Gastroesophageal sphincter (tissue), 4 donors: Measurements from ENCODE around the gene CLCA1. TPM values are rescaled to one million over a fixed set of nuclear protein-coding genes. Genes with fewer than 3 reads are reported as not detected.

Experiments used
- ATAC-seq: fragments of 150-250 bp; one replicate; pipeline ENCODE4 v1.9.1; 2016; ENCODE audit warnings: mild to moderate bottlenecking, moderate library complexity
- H3K27ac ChIP-seq, 4 donors: fragments of 200-600 bp; sonication (generic) in 3 of 4; 1 replicate in 3 of 4; 2 replicates in 1 of 4; pipeline ENCODE4 v1.5.1; 2016 to 2019
- H3K27me3 ChIP-seq: fragments of 200-600 bp; sonication (generic); one replicate; pipeline ENCODE4 v1.5.1; 2019
- H3K36me3 ChIP-seq, 2 donors: fragments of 200-600 bp; sonication (generic); one replicate each; pipeline ENCODE4 v1.5.1; 2019; ENCODE audit warnings: control low read depth in 1 of 2
- H3K4me1 ChIP-seq, 3 donors: fragments of 200-600 bp; sonication (generic); 1 replicate in 2 of 3; 2 replicates in 1 of 3; pipeline ENCODE4 v1.5.1; 2016 to 2019; ENCODE audit warnings: control low read depth in 2 of 3
- H3K4me3 ChIP-seq, 2 donors: fragments of 200-600 bp; sonication (generic); one replicate each; pipeline ENCODE4 v1.5.1; 2019; ENCODE audit warnings: mild to moderate bottlenecking in 1 of 2, moderate library complexity in 1 of 2
- H3K9me3 ChIP-seq, 3 donors: fragments of 200-600 bp; sonication (generic); one replicate each; pipeline ENCODE4 v1.5.1; 2017 to 2019; ENCODE audit warnings: control low read depth in 2 of 3
- EP300 ChIP-seq: sonication (generic); formaldehyde crosslinking; IDR thresholded peaks from one replicate; pipeline ENCODE4 v1.6.1; 2017; ENCODE audit warnings: antibody characterized with exemption, mild to moderate bottlenecking
- POLR2A ChIP-seq, 2 donors: fragments of 450-650 bp; IDR thresholded peaks; one replicate each; pipeline ENCODE4 v1.6.1; 2017; ENCODE audit warnings: antibody characterized with exemption in 2 of 2, mild to moderate bottlenecking in 2 of 2, moderate library complexity in 1 of 2
- POLR2AphosphoS5 ChIP-seq: sonication (generic); formaldehyde crosslinking; IDR thresholded peaks from one replicate; pipeline ENCODE4 v1.6.1; 2017; ENCODE audit warnings: antibody characterized with exemption
- WGBS, 2 donors: methylation state at CpG; one replicate each; pipeline ENCODE4 v1.1.5; 2018; ENCODE audit warnings: low coverage in 1 of 2; 5-methylcytosine and 5-hydroxymethylcytosine counted together
- total RNA-seq, 4 donors: library from RNA; depleted of rRNA; stranded (reverse); fragments of >200 nt; gene quantifications; one replicate each; pipeline ENCODE4 v1.1.0, GENCODE V29; 2016
- TF ChIP-seq, protein P1 (sequence below), 4 experiments: fragments of 200-600 bp in 2 of 4; fragments of 450-650 bp in 2 of 4; sonication (generic) in 1 of 4; IDR thresholded peaks; one replicate each; pipeline ENCODE4 v1.5.1; 2017 to 2019; ENCODE audit warnings: antibody characterized with exemption in 4 of 4, mild to moderate bottlenecking in 2 of 4, moderate library complexity in 2 of 4

CLCA1 gene
- total RNA-seq, 4 donors from 2014 or later = not detected

DNA sequence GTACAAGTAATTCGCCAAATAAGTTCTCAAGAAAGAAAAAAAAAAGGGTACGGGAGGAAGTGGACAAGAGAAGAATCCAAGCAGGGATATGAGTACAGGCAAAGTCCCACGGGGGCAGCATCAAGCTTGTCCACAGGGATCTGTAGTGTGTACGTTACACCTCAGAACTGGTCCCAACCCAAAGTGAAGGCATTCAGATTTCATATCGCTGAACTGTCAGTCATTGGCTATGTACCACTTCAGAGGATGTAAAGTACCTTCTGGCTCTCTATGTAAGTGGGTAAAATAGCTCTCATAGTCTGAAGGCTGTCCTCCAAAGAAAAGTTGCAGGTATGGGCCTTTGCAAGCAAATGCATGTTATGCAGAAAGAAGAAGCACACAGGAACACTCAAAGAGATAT lies 70.0 kb downstream of the CLCA1 start:
- 63 to 71% methylated on average over 5 of the region's 5 CpGs for WGBS, 2 donors
- Histone ChIP-seq H3K4me3 (no peak overlapping the region), H3K27ac (no peak overlapping the region), H3K9me3 (no peaks in the 10 kb centered on the region), H3K27me3 (no peaks in the 10 kb centered on the region), H3K4me1 (no peaks in the 10 kb centered on the region), H3K36me3 (no peaks in the 10 kb centered on the region)
- TF ChIP-seq, protein P1, sequence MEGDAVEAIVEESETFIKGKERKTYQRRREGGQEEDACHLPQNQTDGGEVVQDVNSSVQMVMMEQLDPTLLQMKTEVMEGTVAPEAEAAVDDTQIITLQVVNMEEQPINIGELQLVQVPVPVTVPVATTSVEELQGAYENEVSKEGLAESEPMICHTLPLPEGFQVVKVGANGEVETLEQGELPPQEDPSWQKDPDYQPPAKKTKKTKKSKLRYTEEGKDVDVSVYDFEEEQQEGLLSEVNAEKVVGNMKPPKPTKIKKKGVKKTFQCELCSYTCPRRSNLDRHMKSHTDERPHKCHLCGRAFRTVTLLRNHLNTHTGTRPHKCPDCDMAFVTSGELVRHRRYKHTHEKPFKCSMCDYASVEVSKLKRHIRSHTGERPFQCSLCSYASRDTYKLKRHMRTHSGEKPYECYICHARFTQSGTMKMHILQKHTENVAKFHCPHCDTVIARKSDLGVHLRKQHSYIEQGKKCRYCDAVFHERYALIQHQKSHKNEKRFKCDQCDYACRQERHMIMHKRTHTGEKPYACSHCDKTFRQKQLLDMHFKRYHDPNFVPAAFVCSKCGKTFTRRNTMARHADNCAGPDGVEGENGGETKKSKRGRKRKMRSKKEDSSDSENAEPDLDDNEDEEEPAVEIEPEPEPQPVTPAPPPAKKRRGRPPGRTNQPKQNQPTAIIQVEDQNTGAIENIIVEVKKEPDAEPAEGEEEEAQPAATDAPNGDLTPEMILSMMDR (IDR thresholded peaks at IDR 0.05) = no peak
- TF ChIP-seq POLR2A (IDR thresholded peaks at IDR 0.05) = no peak
- TF ChIP-seq POLR2AphosphoS5 = no peak
- TF ChIP-seq EP300 = no peak
- no peak for ATAC-seq

DNA sequence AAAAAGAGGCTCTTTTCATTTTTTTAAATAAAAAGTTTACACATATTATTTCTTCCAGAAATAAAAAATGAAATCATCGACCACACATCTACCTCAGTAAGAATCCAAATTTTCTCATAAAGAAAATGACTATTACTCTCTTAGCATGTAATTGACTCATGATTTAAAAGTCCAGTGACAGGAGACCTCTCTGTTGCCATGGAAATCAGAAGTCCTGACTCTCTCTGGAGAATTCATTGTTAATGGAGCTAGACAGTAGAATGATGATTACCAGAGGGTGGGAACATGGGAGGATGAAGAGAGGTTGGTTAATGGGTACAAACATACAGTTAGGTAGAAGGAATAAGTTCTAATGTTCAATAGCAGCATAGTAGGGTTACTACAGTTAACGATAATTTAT lies 73.1 kb downstream of the CLCA1 start:
- Histone ChIP-seq H3K36me3 (no peaks in the 10 kb centered on the region), H3K27ac (no peak overlapping the region), H3K27me3 (no peaks in the 10 kb centered on the region), H3K9me3 (no peaks in the 10 kb centered on the region), H3K4me1 (no peaks in the 10 kb centered on the region), H3K4me3 (no peak overlapping the region)
- TF ChIP-seq POLR2A (IDR thresholded peaks at IDR 0.05) (no peak), POLR2AphosphoS5 (no peak), EP300 (no peak)
- TF ChIP-seq, protein P1 (IDR thresholded peaks at IDR 0.05) = no peak
- WGBS, 2 donors = 89 to 100% methylated on average over 2 of the region's 2 CpGs
- no peak for ATAC-seq

DNA sequence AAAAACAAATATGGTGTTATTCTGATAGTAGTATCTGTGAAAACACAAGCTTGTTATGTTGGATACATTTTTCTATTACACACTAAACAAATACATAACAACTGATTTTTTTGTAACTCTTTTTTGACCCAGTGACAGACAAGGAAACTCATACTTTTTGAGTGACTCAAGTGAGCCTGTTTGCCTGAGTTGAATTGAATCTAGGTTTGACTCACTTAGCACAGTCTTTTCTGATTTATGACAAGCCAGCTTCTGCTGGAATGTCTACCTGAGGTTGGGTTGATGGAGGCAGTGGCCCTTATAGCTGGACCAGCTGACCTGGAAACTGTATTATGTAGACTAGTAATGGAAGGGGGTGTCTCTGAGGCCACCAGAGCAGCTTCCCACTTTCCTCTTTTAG lies 73.9 kb downstream of the CLCA1 start:
- no peak for TF ChIP-seq POLR2A (IDR thresholded peaks at IDR 0.05)
- TF ChIP-seq, protein P1 (IDR thresholded peaks at IDR 0.05) = no peak
- TF ChIP-seq POLR2AphosphoS5 = no peak
- Histone ChIP-seq H3K9me3 (no peaks in the 10 kb centered on the region), H3K27me3 (no peaks in the 10 kb centered on the region), H3K27ac (no peak overlapping the region), H3K4me1 (no peaks in the 10 kb centered on the region), H3K4me3 (no peak overlapping the region), H3K36me3 (no peaks in the 10 kb centered on the region)
- ATAC-seq = no peak

DNA sequence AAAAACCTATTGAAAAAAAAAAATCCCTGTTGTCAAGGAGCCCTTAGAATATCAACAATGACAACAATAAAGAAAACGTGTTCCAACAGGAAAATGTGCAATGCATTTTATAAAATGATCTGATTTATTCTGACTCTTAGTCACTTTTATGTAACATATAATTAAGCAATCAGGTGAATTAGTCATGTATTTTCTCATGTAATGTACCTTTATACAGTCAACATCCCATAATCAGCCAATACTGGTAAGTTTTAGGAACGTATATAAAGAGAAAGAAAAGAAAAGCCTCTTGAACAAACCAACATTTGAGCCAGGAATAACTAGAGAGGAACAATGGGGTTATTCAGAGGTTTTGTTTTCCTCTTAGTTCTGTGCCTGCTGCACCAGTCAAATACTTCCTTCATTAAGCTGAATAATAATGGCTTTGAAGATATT lies 78.1 kb downstream of the CLCA1 start, which contains the start of gene CLCA4:
Gene CLCA4, plus strand, starts transcription at position 292 of the 435 bp plus-strand sequence. Its CDS starts 42 bp downstream, at position 334.
- Histone ChIP-seq H3K36me3 (no peaks in the 10 kb centered on the region), H3K4me3 (no peak within 1 kb of the TSS), H3K27ac (no peak within 1 kb of the TSS), H3K9me3 (no peaks in the 10 kb centered on the region), H3K27me3 (no peaks in the 10 kb centered on the region), H3K4me1 (no peaks in the 10 kb centered on the region)
- WGBS, 2 donors = 36 to 46% methylated on average over 1 to 2 of the region's 2 CpGs
- TF ChIP-seq POLR2A (IDR thresholded peaks at IDR 0.05) (no peak), POLR2AphosphoS5 (no peak), EP300 (no peak)
- TF ChIP-seq, protein P1 (IDR thresholded peaks at IDR 0.05) = no peak
- no peak for ATAC-seq

DNA sequence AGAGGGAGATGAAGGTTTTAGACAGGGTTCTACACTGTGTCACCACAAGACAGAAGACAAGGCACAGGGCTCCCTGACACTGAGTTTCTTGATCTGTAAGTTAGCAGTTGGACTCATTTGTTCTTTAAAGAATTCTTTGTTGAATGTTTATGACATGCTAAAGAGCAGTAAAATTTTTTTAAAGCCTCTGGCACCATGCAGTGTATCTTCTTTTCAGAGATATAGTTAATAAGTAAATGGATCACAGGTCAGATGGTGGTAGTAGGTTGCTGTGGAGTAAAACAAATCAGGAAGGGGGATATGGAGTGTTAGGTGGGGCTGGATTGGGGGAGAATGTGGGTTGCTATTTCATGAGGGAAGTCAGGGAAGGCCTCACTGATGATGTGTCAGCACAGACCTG lies 80.1 kb downstream of the CLCA1 start:
- TF ChIP-seq EP300 (no peak), POLR2AphosphoS5 (no peak), POLR2A (IDR thresholded peaks at IDR 0.05) (no peak)
- TF ChIP-seq, protein P1 (IDR thresholded peaks at IDR 0.05) = no peak
- Histone ChIP-seq H3K4me1 (no peaks in the 10 kb centered on the region), H3K27me3 (no peaks in the 10 kb centered on the region), H3K4me3 (no peak overlapping the region), H3K36me3 (no peaks in the 10 kb centered on the region), H3K27ac (no peak overlapping the region), H3K9me3 (peaks cover 0 to 4% (median 0%) of the 10 kb centered on the region in 3 donors)
- no peak for ATAC-seq

Other genes with a start within 250 kb of the CLCA1 start
- gene ODF2L, start 72.6 kb upstream of the CLCA1 start, total RNA-seq = 10 to 100 TPM in 3 of 4 donors, 1 to 10 TPM in 1; 9.2 to 30.8 (median 21.4) TPM
- gene CLCA2, start 44.8 kb upstream of the CLCA1 start, total RNA-seq = 10 to 100 TPM in 1 of 4 donors, 1 to 10 TPM in 1, under 1 TPM in 1, not detected in 1; 0.19 to 38.3 (median 1.7) TPM
- gene CLCA4, start 78.2 kb downstream of the CLCA1 start, total RNA-seq = 10 to 100 TPM in 1 of 4 donors, 1 to 10 TPM in 1, under 1 TPM in 1, not detected in 1; 0.50 to 20.3 (median 2.6) TPM
- 10 to 100 TPM; 58.4 to 81.7 (median 77.3) TPM for gene SH3GLB1, start 235.6 kb downstream of the CLCA1 start, total RNA-seq